ENCODE measurements around the gene SLC2A6. TPM values are rescaled to one million over a fixed set of nuclear protein-coding genes. Genes with fewer than 3 reads are reported as not detected.

SLC2A6 gene
- polyA plus RNA-seq, 1 experiment: 1.7 TPM

DNA sequence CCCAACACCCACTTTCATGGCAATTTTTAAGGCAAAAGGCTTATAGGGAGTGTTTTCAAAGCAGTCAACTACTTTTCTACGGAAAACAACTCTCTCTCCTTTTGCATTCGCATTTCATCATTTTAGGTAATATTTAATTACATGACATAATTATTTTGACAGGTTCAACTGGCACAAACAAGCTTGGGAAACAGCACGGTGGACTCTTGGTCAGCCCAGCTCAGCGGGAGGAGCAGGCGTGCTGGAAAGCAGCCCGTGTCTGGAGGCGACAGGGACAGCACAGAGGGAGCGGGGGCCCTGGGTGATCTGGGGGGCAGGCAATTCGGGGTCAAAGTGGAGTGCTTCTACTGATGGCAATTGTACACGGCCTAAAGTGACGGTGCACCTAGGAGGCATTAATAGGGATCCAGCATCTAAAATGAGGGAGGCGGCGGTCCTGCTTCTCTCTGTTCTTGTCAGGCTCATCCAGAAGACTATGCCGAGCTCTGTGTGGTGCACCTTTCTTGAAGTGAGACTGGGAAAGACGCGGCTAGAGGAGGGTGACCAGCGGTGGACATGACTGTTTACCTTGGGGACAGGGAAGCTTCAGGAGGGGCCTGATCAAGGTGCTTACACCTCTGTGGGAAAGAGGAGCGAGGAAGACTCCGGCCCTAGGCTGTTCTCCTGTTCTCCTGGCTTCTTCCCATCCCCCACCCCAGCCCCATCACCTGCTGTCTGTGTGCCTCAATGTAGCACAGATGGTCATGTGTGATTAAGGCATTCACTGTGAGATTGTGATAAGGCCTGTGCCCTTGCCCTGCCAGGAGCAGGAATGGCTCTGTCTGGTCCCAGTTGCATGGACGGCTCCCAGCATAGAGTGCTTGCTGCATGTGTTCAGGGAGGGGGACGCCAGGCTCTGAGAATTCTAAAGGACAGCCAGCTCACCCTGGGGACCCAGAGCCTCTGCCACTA, 42.5 kb upstream of the SLC2A6 start:
- H3K27me3 ChIP-seq (ENCODE audit: control insufficient read depth, insufficient read depth, low read length): peaks cover 52% of the 10 kb centered on the region
- no peak overlapping the region for H3K4me3 ChIP-seq (ENCODE audit: low read depth, low read length)
- DNase-seq (ENCODE audit: low read depth, low spot score): no peak
- no peaks in the 10 kb centered on the region for H3K9me3 ChIP-seq (ENCODE audit: control insufficient read depth, insufficient read depth, low read length)
- POLR2A ChIA-PET: no interaction called here
- TF ChIP-seq, protein P1, sequence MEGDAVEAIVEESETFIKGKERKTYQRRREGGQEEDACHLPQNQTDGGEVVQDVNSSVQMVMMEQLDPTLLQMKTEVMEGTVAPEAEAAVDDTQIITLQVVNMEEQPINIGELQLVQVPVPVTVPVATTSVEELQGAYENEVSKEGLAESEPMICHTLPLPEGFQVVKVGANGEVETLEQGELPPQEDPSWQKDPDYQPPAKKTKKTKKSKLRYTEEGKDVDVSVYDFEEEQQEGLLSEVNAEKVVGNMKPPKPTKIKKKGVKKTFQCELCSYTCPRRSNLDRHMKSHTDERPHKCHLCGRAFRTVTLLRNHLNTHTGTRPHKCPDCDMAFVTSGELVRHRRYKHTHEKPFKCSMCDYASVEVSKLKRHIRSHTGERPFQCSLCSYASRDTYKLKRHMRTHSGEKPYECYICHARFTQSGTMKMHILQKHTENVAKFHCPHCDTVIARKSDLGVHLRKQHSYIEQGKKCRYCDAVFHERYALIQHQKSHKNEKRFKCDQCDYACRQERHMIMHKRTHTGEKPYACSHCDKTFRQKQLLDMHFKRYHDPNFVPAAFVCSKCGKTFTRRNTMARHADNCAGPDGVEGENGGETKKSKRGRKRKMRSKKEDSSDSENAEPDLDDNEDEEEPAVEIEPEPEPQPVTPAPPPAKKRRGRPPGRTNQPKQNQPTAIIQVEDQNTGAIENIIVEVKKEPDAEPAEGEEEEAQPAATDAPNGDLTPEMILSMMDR (IDR thresholded peaks at IDR 0.05; ENCODE audit: low read depth, low read length): no peak
- no peak overlapping the region for H3K27ac ChIP-seq (ENCODE audit: low read depth, low read length)
- CTCF ChIA-PET: no interaction called here

DNA sequence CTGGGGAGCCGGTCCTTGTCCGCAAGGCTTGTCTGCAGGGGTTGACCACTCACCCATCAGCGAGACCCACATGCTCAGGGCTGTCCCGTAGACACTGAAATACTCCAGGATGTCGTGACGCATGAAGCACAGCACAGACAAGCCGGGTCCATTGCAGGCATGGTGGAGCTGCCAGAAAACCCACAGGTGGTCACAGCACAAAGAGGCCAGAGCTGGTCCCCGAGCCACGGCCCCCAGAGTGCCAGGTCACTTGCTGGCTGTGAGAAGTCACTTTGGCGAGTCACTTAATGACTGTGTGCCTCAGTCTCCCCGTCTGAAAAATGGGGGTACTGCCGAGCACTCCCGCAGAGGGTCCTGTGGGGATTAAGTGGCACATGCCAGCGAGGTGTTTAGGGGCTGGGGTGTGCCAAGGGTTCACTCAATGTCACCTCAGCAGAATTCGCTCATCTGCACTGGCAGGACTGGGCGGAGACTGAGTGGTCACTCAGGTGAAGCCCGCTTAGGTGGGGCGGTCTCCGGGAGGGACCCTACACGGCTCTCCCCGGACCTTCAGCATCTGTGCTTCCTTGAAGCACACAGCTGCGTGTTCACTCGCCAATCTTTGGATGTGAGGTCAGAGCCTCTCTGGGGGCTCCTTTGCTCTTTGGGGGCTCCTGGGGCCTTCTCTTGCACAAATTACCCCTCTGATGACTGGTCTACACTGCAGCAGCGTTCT, 41.4 kb upstream of the SLC2A6 start:
- POLR2A ChIA-PET: no interaction called here
- DNase-seq (ENCODE audit: low read depth, low spot score): no peak
- Histone ChIP-seq H3K27me3 (ENCODE audit: control insufficient read depth, insufficient read depth, low read length) (peaks cover 52% of the 10 kb centered on the region), H3K4me3 (ENCODE audit: low read depth, low read length) (no peak overlapping the region), H3K9me3 (ENCODE audit: control insufficient read depth, insufficient read depth, low read length) (no peaks in the 10 kb centered on the region), H3K27ac (ENCODE audit: low read depth, low read length) (no peak overlapping the region)
- CTCF ChIA-PET: no interaction called here
- TF ChIP-seq, protein P1 (IDR thresholded peaks at IDR 0.05; ENCODE audit: low read depth, low read length): no peak

DNA sequence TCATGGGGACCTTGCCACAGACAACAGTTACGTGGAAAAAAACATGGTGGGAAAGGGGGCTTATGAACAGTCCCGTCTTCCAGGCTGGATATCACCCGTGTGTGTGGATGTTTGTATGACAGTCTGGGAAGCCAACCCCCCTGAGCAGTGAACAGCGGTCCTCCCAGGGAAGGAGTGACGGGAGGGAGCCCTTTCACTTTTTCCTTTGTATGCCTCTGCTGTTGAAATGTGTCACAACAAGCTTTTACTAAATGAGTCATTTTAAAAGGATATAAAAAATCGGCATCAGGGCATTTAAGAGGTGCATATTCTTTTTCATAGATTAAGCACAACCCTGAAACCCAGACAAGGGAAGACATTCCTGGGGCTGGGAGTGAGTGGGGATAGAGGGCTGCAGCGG, 40.8 kb upstream of the SLC2A6 start:
- TF ChIP-seq, protein P1 (IDR thresholded peaks at IDR 0.05; ENCODE audit: low read depth, low read length): no peak
- H3K9me3 ChIP-seq (ENCODE audit: control insufficient read depth, insufficient read depth, low read length): no peaks in the 10 kb centered on the region
- H3K27ac ChIP-seq (ENCODE audit: low read depth, low read length): no peak overlapping the region
- DNase-seq (ENCODE audit: low read depth, low spot score): no peak
- POLR2A ChIA-PET: no interaction called here
- H3K27me3 ChIP-seq (ENCODE audit: control insufficient read depth, insufficient read depth, low read length): peaks cover 56% of the 10 kb centered on the region
- H3K4me3 ChIP-seq (ENCODE audit: low read depth, low read length): no peak overlapping the region
- CTCF ChIA-PET: no interaction called here

DNA sequence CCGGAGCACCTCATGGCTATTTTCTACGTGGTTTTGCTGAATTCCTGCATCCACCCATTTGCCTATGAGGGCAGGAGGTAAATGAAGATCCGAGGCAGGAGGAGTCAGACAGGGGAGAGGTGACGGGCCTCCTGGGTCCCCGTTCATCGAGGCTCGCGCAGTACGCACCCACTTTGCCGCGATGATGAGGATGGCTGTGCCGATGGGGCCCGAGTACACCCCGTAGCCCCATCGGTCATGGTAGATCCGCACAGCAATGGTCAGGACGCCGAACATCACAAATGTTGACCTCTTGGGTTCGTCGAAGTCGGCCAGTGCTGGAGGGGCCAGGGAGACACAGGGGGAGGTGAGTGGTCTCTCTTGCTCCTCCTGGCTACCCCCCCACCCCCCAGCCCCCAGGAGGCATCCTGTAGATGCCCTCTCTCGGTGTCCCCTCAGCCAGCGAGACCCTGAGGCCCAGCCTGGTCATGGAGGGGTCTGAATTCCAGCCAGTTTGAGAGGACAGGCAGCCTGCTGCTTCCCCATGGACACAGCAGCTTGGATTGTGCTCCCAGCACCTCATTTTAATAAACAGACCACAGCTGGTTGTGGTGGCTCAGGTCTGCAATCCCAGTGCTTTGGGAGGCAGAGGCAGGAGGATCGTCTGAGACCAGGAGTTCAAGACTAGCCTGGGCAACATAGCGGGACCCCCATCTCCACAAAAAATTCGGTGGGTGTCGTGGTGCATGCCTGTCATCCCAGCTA, 40.0 kb upstream of the SLC2A6 start:
- POLR2A ChIA-PET: no interaction called here

More for the DNA sequence above, 40.0 kb upstream of the SLC2A6 start:
- no peak overlapping the region for H3K4me3 ChIP-seq (ENCODE audit: low read depth, low read length)
- no peak overlapping the region for H3K27ac ChIP-seq (ENCODE audit: low read depth, low read length)
- H3K27me3 ChIP-seq (ENCODE audit: control insufficient read depth, insufficient read depth, low read length): peaks cover 54% of the 10 kb centered on the region
- CTCF ChIA-PET: no interaction called here
- DNase-seq (ENCODE audit: low read depth, low spot score): no peak
- H3K9me3 ChIP-seq (ENCODE audit: control insufficient read depth, insufficient read depth, low read length): no peaks in the 10 kb centered on the region
- TF ChIP-seq, protein P1 (IDR thresholded peaks at IDR 0.05; ENCODE audit: low read depth, low read length): no peak

Measured in AG04450 (cell line).